Rectal smooth muscle tissue (tissue), 1 donor: ENCODE measurements around the gene STX1A.
A peak's percentile ranks its signal among the peaks of the same experiment; 100 is the strongest.
"Not testable (repeated sequence)": the region's sequence is repeated elsewhere in the genome, so short reads cannot be mapped to it uniquely, and the experiment has no call there.

Source experiments
- H3K27ac ChIP-seq: one replicate; pipeline ENCODE4 v1.7.0; 2013; ENCODE audit warnings: low read depth, low read length, inconsistent platforms
- H3K27me3 ChIP-seq: one replicate; pipeline ENCODE4 v1.7.0; 2013; ENCODE audit warnings: low read length; ENCODE audit not compliant: control insufficient read depth, insufficient read depth
- H3K36me3 ChIP-seq: one replicate; pipeline ENCODE4 v1.7.0; 2013; ENCODE audit warnings: low read length; ENCODE audit not compliant: control insufficient read depth, insufficient read depth
- H3K4me1 ChIP-seq: one replicate; pipeline ENCODE4 v1.7.0; 2013; ENCODE audit warnings: low read length; ENCODE audit not compliant: control insufficient read depth, insufficient read depth
- H3K4me3 ChIP-seq: one replicate; pipeline ENCODE4 v1.7.0; 2013; ENCODE audit warnings: low read length
- H3K9ac ChIP-seq: one replicate; pipeline ENCODE4 v1.7.0; 2013; ENCODE audit warnings: low read length

The STX1A gene

GRCh38 chr7:73728551-73728950 lies 9.1 kb upstream of the STX1A start:
- H3K4me1 ChIP-seq = no peaks in the 10 kb centered on the region
- no peaks in the 10 kb centered on the region for H3K27me3 ChIP-seq
- H3K4me3 ChIP-seq = no peak overlapping the region
- no peaks in the 10 kb centered on the region for H3K36me3 ChIP-seq
- no peak overlapping the region for H3K27ac ChIP-seq
- no peak overlapping the region for H3K9ac ChIP-seq

- no peak overlapping the region for H3K9ac ChIP-seq
- no peaks in the 10 kb centered on the region for H3K4me1 ChIP-seq
- no peaks in the 10 kb centered on the region for H3K27me3 ChIP-seq
- H3K27ac ChIP-seq = no peak overlapping the region
- no peaks in the 10 kb centered on the region for H3K36me3 ChIP-seq
- H3K4me3 ChIP-seq = no peak overlapping the region
These were observed 8.5 kb upstream of the STX1A start for GRCh38 chr7:73727952-73728351.

DNA sequence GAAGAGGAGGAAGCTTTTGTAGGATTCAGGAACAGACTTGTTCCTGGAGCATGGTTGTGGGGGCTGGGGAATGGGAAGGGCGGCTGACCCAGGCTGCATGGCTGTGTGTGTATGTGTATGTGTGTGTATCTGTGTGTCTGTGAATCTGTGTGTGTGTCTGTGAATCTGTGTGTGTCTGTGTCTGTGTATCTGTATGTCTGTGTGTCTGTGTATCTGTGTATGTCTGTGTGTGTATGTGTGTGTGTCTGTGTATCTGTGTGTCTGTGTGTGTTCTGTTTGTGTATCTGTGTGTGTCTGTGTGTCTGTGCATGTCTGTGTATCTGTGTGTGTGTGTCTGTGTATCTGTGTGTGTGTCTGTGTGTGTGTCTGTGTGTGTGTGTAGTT lies 6.6 kb upstream of the STX1A start:
- H3K27me3 ChIP-seq = no peaks in the 10 kb centered on the region
- H3K9ac ChIP-seq = no peak overlapping the region
- peaks cover 4% of the 10 kb centered on the region for H3K4me1 ChIP-seq
- no peak overlapping the region for H3K4me3 ChIP-seq
- H3K36me3 ChIP-seq = no peaks in the 10 kb centered on the region
- H3K27ac ChIP-seq = no peak overlapping the region

DNA sequence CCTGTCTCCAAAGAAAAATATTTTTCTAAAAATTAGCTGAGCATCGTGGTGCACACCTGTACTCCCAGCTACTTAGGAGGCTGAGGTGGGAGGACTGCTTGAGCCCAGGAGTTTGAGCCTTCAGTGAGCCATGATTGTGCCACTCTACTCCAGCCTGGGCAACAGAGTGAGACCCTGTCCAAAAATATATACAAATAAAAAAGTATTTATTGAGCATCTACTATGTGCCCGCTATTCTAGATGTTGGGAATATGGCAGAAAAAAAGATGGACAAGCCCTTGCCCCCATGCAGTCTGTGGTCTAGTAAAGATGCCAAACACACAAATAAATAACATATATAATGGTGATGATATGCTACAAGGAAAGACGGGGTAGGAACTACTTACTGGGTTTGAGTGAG lies 4.3 kb upstream of the STX1A start:
- Histone ChIP-seq H3K27me3 (no peaks in the 10 kb centered on the region), H3K9ac (no peak overlapping the region), H3K27ac (no peak overlapping the region), H3K4me3 (no peak overlapping the region), H3K36me3 (no peaks in the 10 kb centered on the region), H3K4me1 (peaks cover 8% of the 10 kb centered on the region)

- no peak overlapping the region for H3K27ac ChIP-seq
- no peak overlapping the region for H3K9ac ChIP-seq
- H3K4me1 ChIP-seq = peaks cover 16% of the 10 kb centered on the region
- no peaks in the 10 kb centered on the region for H3K27me3 ChIP-seq
- H3K4me3 ChIP-seq = no peak overlapping the region
- H3K36me3 ChIP-seq = no peaks in the 10 kb centered on the region
These were observed 3.3 kb upstream of the STX1A start for GRCh38 chr7:73722785-73723184.

GRCh38 chr7:73722182-73722581 lies 2.7 kb upstream of the STX1A start:
- H3K4me1 ChIP-seq = peaks cover 21% of the 10 kb centered on the region
- not testable (repeated sequence) for H3K27ac ChIP-seq, H3K4me3 ChIP-seq, H3K27me3 ChIP-seq, H3K9ac ChIP-seq, H3K36me3 ChIP-seq

DNA sequence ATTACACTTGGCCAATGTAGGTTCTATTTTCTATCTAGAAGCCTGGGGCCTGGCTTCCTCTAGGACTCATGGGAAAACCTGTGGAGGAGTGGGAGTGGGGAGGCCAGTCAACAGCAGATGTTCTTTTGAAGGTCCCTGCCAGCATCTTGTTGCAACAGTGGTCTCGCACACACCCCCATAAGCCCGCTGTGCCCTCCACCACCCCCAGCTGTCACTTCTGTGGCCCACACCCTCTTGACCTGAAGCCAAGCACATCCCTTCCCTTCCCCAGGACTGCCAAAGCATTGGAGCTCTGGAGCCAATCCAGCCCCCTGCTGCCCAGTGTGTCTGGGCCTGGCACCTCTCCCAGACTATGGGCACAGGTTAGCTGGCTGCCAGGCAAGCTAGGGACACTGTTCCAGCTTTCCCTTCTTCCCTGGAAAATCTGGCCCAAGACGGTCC lies 1.9 kb upstream of the STX1A start:
- Histone ChIP-seq H3K27ac (peak overlapping the region; percentile 61), H3K9ac (no peak overlapping the region), H3K4me1 (peaks cover 26% of the 10 kb centered on the region), H3K36me3 (no peaks in the 10 kb centered on the region), H3K27me3 (no peaks in the 10 kb centered on the region), H3K4me3 (no peak overlapping the region)

DNA sequence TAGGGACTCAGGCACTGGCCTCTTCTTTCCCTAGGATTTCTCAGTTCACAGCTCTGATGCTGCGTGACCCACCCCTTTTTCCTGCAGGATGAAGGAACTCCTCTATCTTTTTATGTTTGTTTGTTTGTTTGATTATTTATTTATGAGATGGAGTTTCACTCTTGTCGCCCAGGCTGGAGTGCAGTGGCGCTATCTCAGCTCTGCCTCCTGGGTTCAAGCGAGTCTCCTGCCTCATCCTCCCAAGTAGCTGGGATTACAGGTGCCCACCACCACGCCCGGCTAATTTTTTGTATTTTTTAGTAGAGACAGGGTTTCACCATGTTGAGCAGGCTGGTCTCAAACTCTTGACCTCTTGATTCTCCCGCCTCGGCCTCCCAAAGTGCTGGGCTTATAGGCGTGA lies 974 bp upstream of the STX1A start:
- not testable (repeated sequence) for H3K27ac ChIP-seq, H3K27me3 ChIP-seq, H3K9ac ChIP-seq, H3K36me3 ChIP-seq, H3K4me3 ChIP-seq
- peaks cover 36% of the 10 kb centered on the region for H3K4me1 ChIP-seq

- H3K27me3 ChIP-seq = no peaks in the 10 kb centered on the region
- H3K27ac ChIP-seq = no peak overlapping the region
- H3K4me3 ChIP-seq = peak overlapping the region; percentile 60
- H3K9ac ChIP-seq = no peak overlapping the region
- H3K36me3 ChIP-seq = no peaks in the 10 kb centered on the region
- H3K4me1 ChIP-seq = peaks cover 37% of the 10 kb centered on the region
These were observed 319 bp upstream of the STX1A start for GRCh38 chr7:73719806-73720169.

DNA sequence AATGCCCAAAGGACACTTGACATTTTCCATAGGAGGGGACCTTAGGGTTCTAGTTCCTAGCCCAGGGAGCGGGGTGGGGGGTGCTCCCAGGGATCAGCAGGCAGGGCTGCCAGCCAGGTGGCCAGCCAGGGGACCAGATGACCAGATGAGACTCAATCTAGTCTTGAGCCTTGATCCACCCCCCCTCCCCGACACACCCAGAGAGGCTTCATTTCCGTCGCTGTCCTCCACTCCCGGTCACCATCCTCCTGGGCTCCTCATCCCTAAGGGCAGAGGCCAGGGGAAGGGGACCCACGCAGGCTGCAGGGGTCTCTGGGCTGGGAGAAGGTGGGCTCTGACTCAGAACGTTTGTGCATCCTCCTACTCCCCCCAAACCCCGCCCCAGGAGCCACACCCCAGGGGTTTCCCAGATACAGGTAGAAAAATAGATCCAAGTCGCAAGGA lies 1.0 kb downstream of the STX1A start:
- Histone ChIP-seq H3K27me3 (no peaks in the 10 kb centered on the region), H3K9ac (no peak overlapping the region), H3K4me1 (peaks cover 37% of the 10 kb centered on the region), H3K36me3 (no peaks in the 10 kb centered on the region), H3K27ac (no peak overlapping the region), H3K4me3 (peak overlapping the region; percentile 80)

- Histone ChIP-seq H3K27ac (peak overlapping the region; percentile 55), H3K36me3 (no peaks in the 10 kb centered on the region), H3K4me1 (peaks cover 37% of the 10 kb centered on the region), H3K4me3 (peak overlapping the region; percentile 80), H3K9ac (no peak overlapping the region), H3K27me3 (no peaks in the 10 kb centered on the region)
These were observed 1.5 kb downstream of the STX1A start for GRCh38 chr7:73717991-73718405.

GRCh38 chr7:73717025-73717807 lies 2.3 kb downstream of the STX1A start:
- Histone ChIP-seq H3K4me3 (peak overlapping the region; percentile 41), H3K9ac (no peak overlapping the region), H3K27ac (peak overlapping the region; percentile 55), H3K36me3 (no peaks in the 10 kb centered on the region), H3K4me1 (peaks cover 37% of the 10 kb centered on the region), H3K27me3 (no peaks in the 10 kb centered on the region)

DNA sequence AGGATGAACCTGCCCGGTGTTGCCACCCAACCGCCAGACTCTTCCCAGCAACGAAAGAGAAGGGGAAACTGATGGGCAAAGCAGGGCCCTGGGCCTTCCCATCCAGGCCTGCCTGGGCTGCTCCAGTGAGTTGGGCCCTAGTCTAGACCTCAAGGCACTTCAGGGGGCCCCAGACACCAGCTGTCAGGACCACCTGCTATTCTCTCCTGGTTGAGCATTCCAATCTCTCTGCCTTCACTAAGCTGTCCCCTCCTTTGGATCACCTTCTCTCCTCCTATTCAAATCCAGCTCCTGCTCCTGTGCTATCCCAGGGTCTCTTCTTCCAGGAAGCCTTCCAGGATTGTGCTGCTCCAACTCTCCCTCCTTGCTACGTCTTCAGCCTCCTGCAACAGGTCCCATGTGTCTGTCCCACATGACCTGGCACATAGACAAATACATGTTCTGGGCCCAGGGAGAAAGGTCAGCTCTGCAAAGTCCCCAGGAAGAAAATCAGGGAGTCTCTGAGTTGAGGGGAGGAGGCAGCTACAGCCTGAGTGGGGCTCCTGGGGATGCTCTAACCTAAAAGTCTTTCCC lies 3.1 kb downstream of the STX1A start:
- Histone ChIP-seq H3K9ac (no peak overlapping the region), H3K4me1 (peaks cover 37% of the 10 kb centered on the region), H3K36me3 (no peaks in the 10 kb centered on the region), H3K27ac (peak overlapping the region; percentile 55), H3K27me3 (no peaks in the 10 kb centered on the region), H3K4me3 (no peak overlapping the region)
